ENCODE data around the gene ATP10A.
"Not testable (repeated sequence)": the region's sequence is repeated elsewhere in the genome, so short reads cannot be mapped to it uniquely, and the experiment has no call there.

The ATP10A gene

DNA sequence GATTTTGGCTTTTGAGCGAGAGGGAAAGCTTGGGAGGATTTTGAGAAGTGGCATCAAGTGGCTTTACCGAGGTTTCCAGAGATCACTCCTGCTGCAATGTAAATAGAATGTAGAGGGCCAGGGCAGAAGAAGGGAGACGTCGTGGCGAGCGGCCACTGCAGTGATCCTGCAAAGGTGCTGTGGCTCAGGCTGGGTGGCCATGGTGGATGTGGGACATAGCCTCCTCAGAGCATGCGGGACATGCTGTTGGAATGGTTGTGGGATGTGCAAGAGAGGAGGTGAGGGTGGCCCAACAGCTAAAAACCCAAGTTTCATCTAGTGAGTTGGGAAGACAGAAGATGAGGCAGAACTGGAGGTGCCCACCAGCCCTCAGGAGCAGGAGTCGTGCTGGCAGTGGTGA lies 3.1 kb upstream of the ATP10A start:
- H3K36me3 ChIP-seq (ENCODE audit: insufficient read depth, low read length) = no peaks in the 10 kb centered on the region
- no peak overlapping the region for H3K4me3 ChIP-seq (ENCODE audit: low read length)
- 93% methylated on average over 8 of the region's 8 CpGs for WGBS
- H3K27me3 ChIP-seq (ENCODE audit: insufficient read depth, low read length) = peaks cover 47% of the 10 kb centered on the region
- H3K4me1 ChIP-seq (ENCODE audit: insufficient read depth, low read length) = peaks cover 4% of the 10 kb centered on the region; the same call in 1 of the 2 replicates
- H3K9me3 ChIP-seq (ENCODE audit: insufficient read depth, low read depth, low read length) = no peaks in the 10 kb centered on the region
- no peak overlapping the region for H3K27ac ChIP-seq (ENCODE audit: low read depth, low read length)
- H3K9ac ChIP-seq (ENCODE audit: low read depth, low read length) = no peak overlapping the region

DNA sequence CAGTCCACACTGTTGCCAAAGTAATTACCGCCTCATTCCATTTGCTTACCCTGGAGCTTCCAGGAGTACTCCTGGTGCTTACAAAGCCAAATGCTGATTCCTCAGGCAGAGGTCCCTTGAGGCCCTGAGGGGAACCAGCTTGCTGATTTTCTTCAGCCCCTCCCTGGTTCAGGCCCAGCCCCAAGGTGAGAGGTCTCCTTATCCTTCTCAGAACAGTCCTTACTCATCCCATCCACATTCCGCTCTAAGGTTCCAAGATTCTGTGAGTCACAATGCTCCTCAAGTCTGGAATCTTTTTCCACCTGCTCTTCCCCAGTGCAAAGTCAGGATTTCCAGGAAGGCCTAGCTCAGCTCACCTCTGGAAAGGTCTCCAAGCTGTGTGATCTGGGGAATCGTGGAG lies 1.8 kb upstream of the ATP10A start:
- Histone ChIP-seq H3K4me3 (ENCODE audit: low read length) (no peak overlapping the region), H3K9me3 (ENCODE audit: insufficient read depth, low read depth, low read length) (no peaks in the 10 kb centered on the region), H3K27me3 (ENCODE audit: insufficient read depth, low read length) (peaks cover 59% of the 10 kb centered on the region), H3K27ac (ENCODE audit: low read depth, low read length) (no peak overlapping the region), H3K36me3 (ENCODE audit: insufficient read depth, low read length) (no peaks in the 10 kb centered on the region), H3K9ac (ENCODE audit: low read depth, low read length) (no peak overlapping the region), H3K4me1 (ENCODE audit: insufficient read depth, low read length) (peaks cover 4% of the 10 kb centered on the region; the same call in 1 of the 2 replicates)
- WGBS = 95% methylated on average over 3 of the region's 3 CpGs

DNA sequence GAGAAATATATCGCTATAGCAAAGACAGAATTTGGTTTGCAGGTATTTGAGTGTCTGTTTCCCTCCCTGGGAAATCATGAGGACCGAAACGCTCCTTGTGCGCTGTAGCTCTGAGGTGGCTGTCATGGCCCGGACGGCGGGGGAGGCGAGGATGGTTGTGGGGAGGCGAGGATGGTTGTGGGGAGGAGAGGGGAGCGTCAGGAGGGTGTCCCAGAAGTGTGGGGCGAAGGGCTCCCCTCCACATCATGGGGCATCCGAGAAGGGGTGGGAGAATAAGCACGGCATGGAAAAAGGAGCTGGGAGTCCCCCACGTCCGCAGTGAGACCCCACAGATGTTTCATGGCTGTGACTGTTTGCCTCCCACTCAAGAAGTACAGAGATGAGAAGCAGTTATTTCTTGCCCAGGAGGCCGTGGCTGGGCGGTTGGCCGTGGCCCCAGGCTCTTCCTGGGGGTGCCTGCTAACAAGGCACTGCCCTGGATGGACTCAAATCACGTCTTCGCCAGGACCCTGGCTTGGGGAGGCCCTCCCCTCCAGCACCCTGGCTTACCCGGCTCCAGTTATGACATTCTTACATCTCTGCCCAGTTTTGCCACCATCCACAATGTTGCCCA lies 947 bp upstream of the ATP10A start:
- H3K27ac ChIP-seq (ENCODE audit: low read depth, low read length) = no peak overlapping the region

DNA sequence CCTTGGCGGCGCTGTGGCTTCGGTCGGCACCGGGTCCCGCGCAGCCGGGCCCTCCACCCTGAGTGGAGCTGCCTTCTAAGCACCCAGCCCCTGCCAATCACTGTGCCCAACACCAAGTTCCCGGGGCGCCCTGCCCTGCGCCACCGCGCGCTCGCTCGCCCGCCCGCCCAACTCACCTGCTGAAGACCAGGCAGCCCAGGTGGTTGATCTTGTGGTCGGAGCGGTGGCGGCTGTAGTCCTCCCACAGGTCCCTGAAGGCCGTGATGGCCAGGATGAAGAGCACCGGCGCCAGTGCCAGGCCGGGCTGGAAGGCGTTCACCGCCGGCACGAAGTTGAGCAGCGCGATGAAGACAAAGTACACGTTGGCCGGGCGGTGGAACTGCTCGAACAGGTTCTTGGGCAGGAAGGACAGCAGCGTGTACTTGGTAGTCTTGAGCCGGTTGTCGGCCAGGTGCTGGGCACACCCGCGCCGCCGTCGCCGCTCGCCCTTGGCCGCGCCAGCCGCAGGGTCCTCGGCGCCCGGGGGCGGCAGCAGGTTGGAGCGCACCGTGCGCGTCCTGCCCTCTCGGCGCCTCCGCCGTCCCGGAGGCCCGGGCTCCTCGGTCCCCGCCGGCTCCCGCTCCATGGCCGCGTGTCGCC lies 536 bp downstream of the ATP10A start:
- H3K27ac ChIP-seq (ENCODE audit: low read depth, low read length) = no peak overlapping the region
- no peaks in the 10 kb centered on the region for H3K36me3 ChIP-seq (ENCODE audit: insufficient read depth, low read length)
- H3K4me3 ChIP-seq (ENCODE audit: low read length) = peak overlapping the region; percentile 59
- no peaks in the 10 kb centered on the region for H3K9me3 ChIP-seq (ENCODE audit: insufficient read depth, low read depth, low read length)
- peak overlapping the region; percentile 60 for H3K9ac ChIP-seq (ENCODE audit: low read depth, low read length)
- 2% methylated on average over 69 of the region's 69 CpGs for whole genome bisulfite sequencing
- peaks cover 66% of the 10 kb centered on the region for H3K27me3 ChIP-seq (ENCODE audit: insufficient read depth, low read length)
- peaks cover 12% of the 10 kb centered on the region for H3K4me1 ChIP-seq (ENCODE audit: insufficient read depth, low read length)

More for the DNA sequence above, 947 bp upstream of the ATP10A start:
- Histone ChIP-seq H3K36me3 (ENCODE audit: insufficient read depth, low read length) (no peaks in the 10 kb centered on the region), H3K4me1 (ENCODE audit: insufficient read depth, low read length) (peaks cover 5% of the 10 kb centered on the region), H3K27me3 (ENCODE audit: insufficient read depth, low read length) (peaks cover 66% of the 10 kb centered on the region), H3K4me3 (ENCODE audit: low read length) (peak overlapping the region; percentile 59), H3K9me3 (ENCODE audit: insufficient read depth, low read depth, low read length) (no peaks in the 10 kb centered on the region), H3K9ac (ENCODE audit: low read depth, low read length) (no peak overlapping the region)
- WGBS = 88% methylated on average over 21 of the region's 21 CpGs

DNA sequence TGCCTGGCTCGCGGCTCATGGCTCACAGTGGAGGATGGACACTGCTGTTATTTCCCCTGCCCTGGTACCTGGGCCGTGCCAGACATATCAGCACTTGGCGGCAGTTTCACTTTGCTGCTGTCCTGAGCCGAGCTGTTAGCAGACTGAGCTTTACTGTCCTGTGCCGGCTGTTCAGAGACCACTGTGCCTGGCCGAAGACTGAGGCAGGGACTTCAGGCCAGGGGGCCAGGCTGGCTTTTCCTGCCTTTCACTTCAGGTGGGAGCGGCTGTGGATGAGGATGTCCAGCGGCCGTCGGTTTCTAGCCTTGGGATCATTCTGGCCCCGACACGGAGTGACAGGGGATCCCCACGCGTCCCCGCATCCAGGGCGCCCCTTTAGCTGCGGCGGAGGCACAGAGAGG lies 1.1 kb downstream of the ATP10A start:
- Histone ChIP-seq H3K9ac (ENCODE audit: low read depth, low read length) (no peak overlapping the region), H3K27me3 (ENCODE audit: insufficient read depth, low read length) (peaks cover 66% of the 10 kb centered on the region), H3K4me3 (ENCODE audit: low read length) (peak overlapping the region; percentile 59), H3K9me3 (ENCODE audit: insufficient read depth, low read depth, low read length) (no peaks in the 10 kb centered on the region), H3K36me3 (ENCODE audit: insufficient read depth, low read length) (no peaks in the 10 kb centered on the region), H3K4me1 (ENCODE audit: insufficient read depth, low read length) (peaks cover 12% of the 10 kb centered on the region), H3K27ac (ENCODE audit: low read depth, low read length) (no peak overlapping the region)
- WGBS = 37% methylated on average over 19 of the region's 19 CpGs

DNA sequence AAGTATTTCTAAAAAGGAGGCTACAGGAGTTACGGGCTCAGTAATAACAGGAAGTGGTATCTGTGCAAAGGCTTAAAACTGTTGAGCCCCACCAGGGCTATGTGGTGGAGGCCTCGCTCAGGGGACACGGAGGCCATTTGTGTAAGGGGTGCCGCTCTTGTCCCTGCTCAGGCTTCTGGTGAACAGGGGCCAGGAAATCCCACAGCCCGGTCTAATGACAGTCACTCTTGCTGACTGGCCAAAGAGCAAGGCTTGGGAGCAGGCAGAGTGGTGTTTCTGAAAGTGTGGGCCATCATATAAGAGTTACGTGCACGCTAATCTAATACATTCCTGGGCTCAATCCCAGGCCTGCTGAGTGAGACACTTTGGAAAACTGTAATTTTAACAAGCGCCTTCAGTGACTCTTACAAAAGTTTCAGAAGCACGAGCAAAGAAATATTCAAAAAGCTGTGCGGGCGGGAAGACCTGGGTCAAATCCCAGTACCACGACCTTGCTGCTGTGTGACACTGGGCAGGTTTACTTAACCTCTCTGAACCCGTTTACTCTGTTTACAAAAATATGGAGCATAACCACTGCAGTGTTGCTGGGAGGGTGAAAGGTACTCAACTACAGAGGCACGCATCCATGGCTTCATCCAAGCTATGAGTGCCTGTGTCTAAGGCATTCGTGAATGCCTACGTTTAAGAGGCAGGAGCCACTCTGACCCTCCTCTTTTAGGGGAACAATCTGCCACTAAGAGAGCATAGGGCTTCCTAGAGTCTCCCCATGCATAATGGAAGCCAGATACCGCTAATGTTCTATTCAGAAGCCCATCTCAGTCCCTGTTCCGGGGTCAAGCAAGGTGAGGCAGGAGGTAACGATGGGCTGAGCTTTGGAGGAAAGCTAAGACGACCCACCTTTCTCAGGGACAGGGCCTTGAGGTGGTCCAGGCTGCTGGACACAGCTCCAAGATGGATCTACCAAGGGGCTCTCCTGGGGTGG lies 2.0 kb downstream of the ATP10A start:
- peaks cover 12% of the 10 kb centered on the region for H3K4me1 ChIP-seq (ENCODE audit: insufficient read depth, low read length)
- no peaks in the 10 kb centered on the region for H3K9me3 ChIP-seq (ENCODE audit: insufficient read depth, low read depth, low read length)
- H3K27ac ChIP-seq (ENCODE audit: low read depth, low read length) = no peak overlapping the region
- no peak overlapping the region for H3K4me3 ChIP-seq (ENCODE audit: low read length)
- peaks cover 63% of the 10 kb centered on the region for H3K27me3 ChIP-seq (ENCODE audit: insufficient read depth, low read length)
- no peaks in the 10 kb centered on the region for H3K36me3 ChIP-seq (ENCODE audit: insufficient read depth, low read length)
- no peak overlapping the region for H3K9ac ChIP-seq (ENCODE audit: low read depth, low read length)
- WGBS = 94% methylated on average over 20 of the region's 20 CpGs

DNA sequence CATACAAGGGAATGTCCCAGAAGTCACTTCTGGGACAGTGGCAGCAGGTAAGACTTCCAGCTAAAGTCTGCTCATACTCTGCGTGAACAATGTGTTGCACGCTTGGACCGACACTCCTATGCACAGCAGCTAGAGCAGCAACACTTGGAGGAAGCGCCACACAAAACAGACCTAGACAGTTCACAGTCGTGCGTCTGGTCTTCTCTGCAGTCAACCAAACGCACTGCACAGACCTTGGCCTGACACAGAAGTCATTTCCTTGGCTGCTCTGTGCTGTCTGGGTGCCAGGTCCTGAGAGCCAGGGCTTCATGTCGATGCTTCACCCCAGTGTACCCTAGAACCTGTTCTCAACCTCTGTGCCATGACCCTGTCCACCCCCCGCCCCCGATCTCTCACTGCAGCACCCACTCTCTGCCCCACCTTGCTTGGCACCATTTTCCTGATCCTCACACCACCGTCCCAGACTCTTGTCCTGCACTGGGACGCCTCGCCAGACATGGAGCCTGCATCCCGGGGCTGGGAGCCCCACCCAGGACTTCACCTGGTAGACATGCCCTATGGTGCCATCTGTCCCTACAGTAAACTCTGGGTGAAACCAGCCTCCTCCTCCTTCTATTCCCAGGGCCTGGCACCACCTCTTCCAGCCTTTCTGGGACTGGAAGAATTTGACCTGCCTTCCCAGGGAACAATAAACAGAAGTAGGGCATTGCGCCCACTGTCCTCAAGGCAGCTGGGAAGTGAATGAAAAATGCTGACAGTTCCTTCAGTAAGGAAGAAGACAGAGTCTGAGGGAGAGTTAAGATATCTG lies 3.1 kb downstream of the ATP10A start:
- Histone ChIP-seq H3K36me3 (ENCODE audit: insufficient read depth, low read length) (no peaks in the 10 kb centered on the region), H3K9ac (ENCODE audit: low read depth, low read length) (no peak overlapping the region), H3K9me3 (ENCODE audit: insufficient read depth, low read depth, low read length) (no peaks in the 10 kb centered on the region), H3K4me3 (ENCODE audit: low read length) (no peak overlapping the region), H3K4me1 (ENCODE audit: insufficient read depth, low read length) (peaks cover 12% of the 10 kb centered on the region), H3K27ac (ENCODE audit: low read depth, low read length) (no peak overlapping the region), H3K27me3 (ENCODE audit: insufficient read depth, low read length) (peaks cover 57% of the 10 kb centered on the region)
- 95% methylated on average over 15 of the region's 15 CpGs for WGBS

DNA sequence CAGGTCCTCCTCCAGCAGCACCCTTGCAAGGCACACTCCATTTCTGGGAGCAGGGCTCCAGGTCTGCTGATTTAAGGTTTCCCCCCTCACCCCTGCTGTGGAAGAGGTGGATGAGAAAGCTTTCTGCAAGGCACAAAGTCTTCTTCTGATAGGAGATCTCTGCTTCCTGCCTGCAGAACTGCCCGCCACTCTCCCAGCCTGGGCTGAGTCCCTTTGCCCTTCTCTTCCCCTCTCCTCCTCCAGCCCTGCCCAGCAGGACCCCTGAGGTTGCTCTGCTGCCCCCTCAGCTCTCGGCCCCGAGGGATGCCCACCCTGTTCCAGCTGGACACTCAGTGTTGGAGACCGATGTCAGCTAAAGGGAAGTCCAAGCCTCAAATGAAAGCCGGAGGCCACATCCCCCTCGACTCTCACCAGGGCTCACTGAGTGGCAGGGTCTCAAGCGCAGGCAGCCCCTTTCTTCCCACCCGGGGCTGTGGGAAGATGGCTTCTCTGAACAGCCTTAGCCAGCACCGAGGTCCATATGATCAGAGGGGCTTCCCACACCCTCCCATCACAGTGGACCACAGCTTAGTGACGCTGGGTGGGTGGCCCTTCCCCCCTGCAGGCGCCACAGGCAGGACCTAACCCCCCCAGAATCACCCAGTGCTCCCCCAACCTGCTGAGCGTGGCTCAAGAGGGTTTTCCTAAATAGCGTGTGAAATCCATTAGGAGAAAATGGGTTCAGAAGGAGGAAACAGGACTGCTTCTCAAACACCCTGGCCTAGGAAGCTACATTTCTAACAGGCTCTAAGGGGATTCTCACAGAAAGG lies 4.0 kb downstream of the ATP10A start:
- no peak overlapping the region for H3K27ac ChIP-seq (ENCODE audit: low read depth, low read length)
- 81% methylated on average over 13 of the region's 13 CpGs for WGBS
- peaks cover 48% of the 10 kb centered on the region for H3K27me3 ChIP-seq (ENCODE audit: insufficient read depth, low read length)
- H3K36me3 ChIP-seq (ENCODE audit: insufficient read depth, low read length) = no peaks in the 10 kb centered on the region
- no peak overlapping the region for H3K9ac ChIP-seq (ENCODE audit: low read depth, low read length)
- no peaks in the 10 kb centered on the region for H3K9me3 ChIP-seq (ENCODE audit: insufficient read depth, low read depth, low read length)
- H3K4me1 ChIP-seq (ENCODE audit: insufficient read depth, low read length) = peaks cover 12% of the 10 kb centered on the region
- no peak overlapping the region for H3K4me3 ChIP-seq (ENCODE audit: low read length)

DNA sequence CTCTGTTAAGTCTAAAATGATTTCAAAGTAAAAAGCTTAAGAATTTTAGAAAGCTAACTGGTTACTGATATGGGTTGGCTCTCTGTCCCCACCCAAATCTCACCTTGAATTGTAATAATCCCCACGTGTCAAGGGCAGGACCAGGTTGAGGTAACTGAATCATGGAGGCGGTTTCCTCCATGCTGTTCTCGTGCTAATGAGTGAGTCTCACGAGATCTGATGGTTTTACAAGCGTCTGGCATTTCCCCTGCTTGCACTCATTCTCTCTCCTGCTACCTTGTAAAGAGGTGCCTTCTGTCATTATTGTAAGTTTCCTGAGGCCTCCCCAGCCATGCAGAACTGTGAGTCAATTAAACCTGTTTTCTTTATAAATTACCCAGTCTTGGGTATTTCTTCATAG lies 7.1 kb downstream of the ATP10A start:
- WGBS = 56% methylated on average over 5 of the region's 5 CpGs

More for the DNA sequence above, 7.1 kb downstream of the ATP10A start:
- H3K27me3 ChIP-seq (ENCODE audit: insufficient read depth, low read length) = peaks cover 18% of the 10 kb centered on the region
- not testable (repeated sequence) for H3K4me3 ChIP-seq (ENCODE audit: low read length); H3K27ac ChIP-seq (ENCODE audit: low read depth, low read length); H3K36me3 ChIP-seq (ENCODE audit: insufficient read depth, low read length); H3K9ac ChIP-seq (ENCODE audit: low read depth, low read length); H3K9me3 ChIP-seq (ENCODE audit: insufficient read depth, low read depth, low read length)
- H3K4me1 ChIP-seq (ENCODE audit: insufficient read depth, low read length) = peaks cover 26% of the 10 kb centered on the region

Data from HUES64 (cell line).